Stomach (tissue), 4 donors: ENCODE measurements around the gene MIPOL1.

Source experiments
- CTCF ChIP-seq, 7 experiments: fragments of 450-650 bp in 4 of 7; fragments of 200-600 bp in 3 of 7; sonication (generic) in 3 of 7; IDR thresholded peaks; one replicate each; pipeline ENCODE4 v1.5.1; 2016 to 2019; ENCODE audit warnings: antibody characterized with exemption in 7 of 7, control low read depth in 2 of 7, mild to moderate bottlenecking in 1 of 7
- EP300 ChIP-seq: sonication (generic); formaldehyde crosslinking; IDR thresholded peaks from one replicate; pipeline ENCODE4 v1.6.1; 2017; ENCODE audit warnings: antibody characterized with exemption
- POLR2A ChIP-seq, 4 donors: fragments of 450-650 bp; IDR thresholded peaks; one replicate each; pipeline ENCODE4 v1.6.1; 2016; ENCODE audit warnings: antibody characterized with exemption in 4 of 4, control low read depth in 2 of 4, mild to moderate bottlenecking in 1 of 4, moderate library complexity in 1 of 4
- POLR2AphosphoS5 ChIP-seq, 3 donors: sonication (generic); formaldehyde crosslinking; IDR thresholded peaks; one replicate each; pipeline ENCODE4 v1.6.1; 2016; ENCODE audit warnings: antibody characterized with exemption in 3 of 3

DNA sequence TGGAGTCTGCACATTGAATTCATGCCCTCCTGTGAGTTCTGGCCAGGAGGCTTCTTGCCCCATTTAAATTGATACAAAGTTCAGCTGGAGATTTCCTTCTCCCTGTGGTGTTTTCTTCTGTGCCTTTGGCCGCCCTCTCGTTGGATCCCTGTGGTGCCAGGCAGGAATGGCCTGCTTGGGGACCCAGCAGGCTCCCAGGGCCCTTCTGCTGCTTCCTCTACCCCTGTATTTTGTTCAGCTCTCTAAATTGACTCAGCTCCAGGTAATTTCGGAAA, 200.1 kb downstream of the MIPOL1 start:
- TF ChIP-seq CTCF (IDR thresholded peaks at IDR 0.05) (no peak), POLR2AphosphoS5 (IDR thresholded peaks at IDR 0.05) (no peak), POLR2A (IDR thresholded peaks at IDR 0.05) (no peak), EP300 (no peak)
